NCI-H1105 (cell line): Measurements from ENCODE around the gene CRISPLD2.

Source experiments
- DNase-seq: peaks from one replicate; lab custom pipeline; 2025; lab: John Stamatoyannopoulos, UW

Gene CRISPLD2

GRCh38 chr16:84957792-84958191, 138.0 kb downstream of the CRISPLD2 start:
- no peak for DNase-seq
